ENCODE data around the gene NUDT16L1.

DNA sequence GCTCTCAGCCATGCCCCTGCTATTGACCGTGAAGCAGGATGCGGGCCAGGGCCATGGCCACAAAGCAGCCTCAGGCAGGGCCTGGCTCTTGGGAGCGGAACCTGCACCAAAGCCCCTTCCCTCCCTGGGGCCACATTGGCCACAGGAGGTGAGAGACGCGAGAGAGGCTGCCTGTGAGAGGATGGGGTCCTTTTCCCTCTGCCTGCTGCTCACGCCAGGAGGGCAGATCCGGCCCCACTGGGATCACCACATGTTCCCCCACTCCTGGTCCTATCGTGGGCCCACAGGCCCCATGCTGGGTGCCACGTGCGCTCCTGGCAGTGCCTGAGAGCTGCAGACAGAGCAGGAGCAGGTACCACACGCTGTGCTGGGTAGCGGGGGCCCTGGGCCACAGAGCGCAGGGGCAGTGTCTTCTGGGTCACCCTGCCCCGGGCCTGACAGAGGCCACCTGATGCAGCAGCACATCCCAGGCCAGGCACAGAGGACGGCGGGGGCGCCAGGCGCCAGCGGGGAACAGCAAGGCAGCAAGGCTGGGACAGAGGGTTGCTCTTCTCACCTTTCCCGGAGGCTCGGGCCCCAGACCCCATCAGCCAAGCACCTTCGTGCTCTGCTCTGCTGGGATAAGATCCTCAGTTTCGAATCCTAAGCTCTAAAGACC is 9.2 kb upstream of the NUDT16L1 start:
- TF ChIP-seq, protein P1, sequence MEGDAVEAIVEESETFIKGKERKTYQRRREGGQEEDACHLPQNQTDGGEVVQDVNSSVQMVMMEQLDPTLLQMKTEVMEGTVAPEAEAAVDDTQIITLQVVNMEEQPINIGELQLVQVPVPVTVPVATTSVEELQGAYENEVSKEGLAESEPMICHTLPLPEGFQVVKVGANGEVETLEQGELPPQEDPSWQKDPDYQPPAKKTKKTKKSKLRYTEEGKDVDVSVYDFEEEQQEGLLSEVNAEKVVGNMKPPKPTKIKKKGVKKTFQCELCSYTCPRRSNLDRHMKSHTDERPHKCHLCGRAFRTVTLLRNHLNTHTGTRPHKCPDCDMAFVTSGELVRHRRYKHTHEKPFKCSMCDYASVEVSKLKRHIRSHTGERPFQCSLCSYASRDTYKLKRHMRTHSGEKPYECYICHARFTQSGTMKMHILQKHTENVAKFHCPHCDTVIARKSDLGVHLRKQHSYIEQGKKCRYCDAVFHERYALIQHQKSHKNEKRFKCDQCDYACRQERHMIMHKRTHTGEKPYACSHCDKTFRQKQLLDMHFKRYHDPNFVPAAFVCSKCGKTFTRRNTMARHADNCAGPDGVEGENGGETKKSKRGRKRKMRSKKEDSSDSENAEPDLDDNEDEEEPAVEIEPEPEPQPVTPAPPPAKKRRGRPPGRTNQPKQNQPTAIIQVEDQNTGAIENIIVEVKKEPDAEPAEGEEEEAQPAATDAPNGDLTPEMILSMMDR (IDR thresholded peaks at IDR 0.05): no peak
- no peak for TF ChIP-seq POLR2A (IDR thresholded peaks at IDR 0.05)
